T-helper 22 cell (primary cell): Measurements from ENCODE around the gene IGFBP5.

Experiments used
- DNase-seq: peaks from one replicate; pipeline ENCODE4 v3.0.0-alpha.2; 2020; ENCODE audit warnings: low read depth

IGFBP5 gene

GRCh38 chr2:216695401-216695821, at the start of gene IGFBP5:
TSS of gene IGFBP5 (minus strand) at chr2:216695549. CDS start at chr2:216694775, 774 bp downstream.
- no peak for DNase-seq

GRCh38 chr2:216743781-216744180, 48.4 kb upstream of the IGFBP5 start:
- DNase-seq, result no peak

GRCh38 chr2:216742411-216742810, 47.1 kb upstream of the IGFBP5 start:
- no peak for DNase-seq

GRCh38 chr2:216741223-216741593, 45.9 kb upstream of the IGFBP5 start:
- DNase-seq, result no peak

- no peak for DNase-seq
Measured at GRCh38 chr2:216740557-216741222, 45.3 kb upstream of the IGFBP5 start.

- DNase-seq, result no peak
Measured at GRCh38 chr2:216739035-216739434, 43.7 kb upstream of the IGFBP5 start.

GRCh38 chr2:216737676-216738075, 42.3 kb upstream of the IGFBP5 start:
- no peak for DNase-seq

GRCh38 chr2:216736326-216736725, 41.0 kb upstream of the IGFBP5 start:
- DNase-seq, result no peak

- DNase-seq, result no peak
Measured at GRCh38 chr2:216735668-216736067, 40.3 kb upstream of the IGFBP5 start.

GRCh38 chr2:216735086-216735485, 39.7 kb upstream of the IGFBP5 start:
- no peak for DNase-seq

- no peak for DNase-seq
Measured at GRCh38 chr2:216733046-216733445, 37.7 kb upstream of the IGFBP5 start.

- DNase-seq, result no peak
Measured at GRCh38 chr2:216732334-216732733, 37.0 kb upstream of the IGFBP5 start.

- no peak for DNase-seq
Measured at GRCh38 chr2:216731465-216731864, 36.1 kb upstream of the IGFBP5 start.

- DNase-seq, result no peak
Measured at GRCh38 chr2:216730871-216731270, 35.5 kb upstream of the IGFBP5 start.

GRCh38 chr2:216727346-216728122, 32.2 kb upstream of the IGFBP5 start:
- DNase-seq, result no peak

GRCh38 chr2:216724190-216724589, 28.8 kb upstream of the IGFBP5 start:
- no peak for DNase-seq

GRCh38 chr2:216721141-216721540, 25.8 kb upstream of the IGFBP5 start:
- no peak for DNase-seq

- no peak for DNase-seq
Measured at GRCh38 chr2:216720722-216721121, 25.4 kb upstream of the IGFBP5 start.

GRCh38 chr2:216717907-216718615, 22.7 kb upstream of the IGFBP5 start:
- no peak for DNase-seq

- no peak for DNase-seq
Measured at GRCh38 chr2:216717491-216717901, 22.1 kb upstream of the IGFBP5 start.

- DNase-seq, result no peak
Measured at GRCh38 chr2:216716109-216716508, 20.8 kb upstream of the IGFBP5 start.

- DNase-seq, result no peak
Measured at GRCh38 chr2:216715402-216715974, 20.1 kb upstream of the IGFBP5 start.

GRCh38 chr2:216714376-216714775, 19.0 kb upstream of the IGFBP5 start:
- DNase-seq, result no peak
